ENCODE data around the gene SYT8. TPM values are rescaled to one million over a fixed set of nuclear protein-coding genes. Genes with fewer than 3 reads are reported as not detected.
"Not testable (repeated sequence)": the region's sequence is repeated elsewhere in the genome, so short reads cannot be mapped to it uniquely, and the experiment has no call there.

SYT8 gene
- total RNA-seq, 1 donor from 2014 or later: not detected

DNA sequence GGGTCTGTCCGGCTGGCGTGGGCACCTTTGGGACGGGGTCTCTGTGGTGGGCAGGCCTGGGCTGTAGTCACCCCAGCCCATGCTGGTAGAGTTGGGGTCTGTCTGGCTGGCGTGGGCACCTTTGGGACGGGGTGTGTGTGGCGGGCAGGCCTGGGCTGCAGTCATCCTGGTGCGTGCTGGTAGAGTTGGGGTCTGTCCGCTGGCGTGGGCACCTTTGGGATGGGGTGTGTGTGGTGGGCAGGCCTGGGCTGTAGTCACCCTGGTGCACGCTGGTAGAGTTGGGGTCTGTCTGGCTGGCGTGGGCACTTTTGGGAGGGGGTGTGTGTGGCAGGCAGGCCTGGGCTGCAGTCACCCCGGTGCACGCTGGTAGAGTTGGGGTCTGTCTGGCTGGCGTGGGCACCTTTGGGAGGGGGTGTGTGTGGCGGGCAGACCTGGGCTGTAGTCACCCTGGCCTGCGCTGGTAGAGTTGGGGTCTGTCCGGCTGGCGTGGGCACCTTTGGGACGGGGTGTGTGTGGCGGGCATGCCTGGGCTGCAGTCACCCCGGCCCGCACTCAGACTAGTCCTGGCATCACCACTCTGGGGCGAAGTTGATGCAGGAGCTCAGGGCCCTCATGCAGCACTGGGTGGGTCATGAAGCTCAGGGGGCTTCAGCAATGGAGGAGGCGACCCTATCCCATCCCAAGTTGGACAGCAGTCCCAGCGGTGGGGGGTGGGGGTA lies 37.6 kb downstream of the SYT8 start:
- peaks cover 1% of the 10 kb centered on the region for H3K36me3 Mint-ChIP-seq (ENCODE audit: low read depth)
- peaks cover 2% of the 10 kb centered on the region for H3K27me3 Mint-ChIP-seq (ENCODE audit: insufficient read depth)
- H3K9me3 Mint-ChIP-seq: no peaks in the 10 kb centered on the region
- intact Hi-C loops (cut with micrococcal nuclease): no loop called here
- H3K27ac Mint-ChIP-seq: no peak overlapping the region
- no peak overlapping the region for H3K4me3 Mint-ChIP-seq
- no peak for DNase-seq (ENCODE audit: low spot score)
- H3K4me1 Mint-ChIP-seq (ENCODE audit: low read depth): peaks cover 9% of the 10 kb centered on the region

GRCh38 chr11:1873048-1873812 lies 38.4 kb downstream of the SYT8 start:
- H3K4me1 Mint-ChIP-seq (ENCODE audit: low read depth): peaks cover 9% of the 10 kb centered on the region
- no peak overlapping the region for H3K4me3 Mint-ChIP-seq
- H3K9me3 Mint-ChIP-seq: no peaks in the 10 kb centered on the region
- H3K27ac Mint-ChIP-seq: no peak overlapping the region
- H3K27me3 Mint-ChIP-seq (ENCODE audit: insufficient read depth): peaks cover 2% of the 10 kb centered on the region
- H3K36me3 Mint-ChIP-seq (ENCODE audit: low read depth): peaks cover 1% of the 10 kb centered on the region
- intact Hi-C loops (cut with micrococcal nuclease): no loop called here
- no peak for DNase-seq (ENCODE audit: low spot score)

GRCh38 chr11:1873813-1874150 lies 39.0 kb downstream of the SYT8 start:
- H3K4me3 Mint-ChIP-seq; H3K4me1 Mint-ChIP-seq (ENCODE audit: low read depth); H3K27me3 Mint-ChIP-seq (ENCODE audit: insufficient read depth); H3K27ac Mint-ChIP-seq; intact Hi-C loops (cut with micrococcal nuclease); DNase-seq (ENCODE audit: low spot score); H3K9me3 Mint-ChIP-seq; H3K36me3 Mint-ChIP-seq (ENCODE audit: low read depth): not testable (repeated sequence)

DNA sequence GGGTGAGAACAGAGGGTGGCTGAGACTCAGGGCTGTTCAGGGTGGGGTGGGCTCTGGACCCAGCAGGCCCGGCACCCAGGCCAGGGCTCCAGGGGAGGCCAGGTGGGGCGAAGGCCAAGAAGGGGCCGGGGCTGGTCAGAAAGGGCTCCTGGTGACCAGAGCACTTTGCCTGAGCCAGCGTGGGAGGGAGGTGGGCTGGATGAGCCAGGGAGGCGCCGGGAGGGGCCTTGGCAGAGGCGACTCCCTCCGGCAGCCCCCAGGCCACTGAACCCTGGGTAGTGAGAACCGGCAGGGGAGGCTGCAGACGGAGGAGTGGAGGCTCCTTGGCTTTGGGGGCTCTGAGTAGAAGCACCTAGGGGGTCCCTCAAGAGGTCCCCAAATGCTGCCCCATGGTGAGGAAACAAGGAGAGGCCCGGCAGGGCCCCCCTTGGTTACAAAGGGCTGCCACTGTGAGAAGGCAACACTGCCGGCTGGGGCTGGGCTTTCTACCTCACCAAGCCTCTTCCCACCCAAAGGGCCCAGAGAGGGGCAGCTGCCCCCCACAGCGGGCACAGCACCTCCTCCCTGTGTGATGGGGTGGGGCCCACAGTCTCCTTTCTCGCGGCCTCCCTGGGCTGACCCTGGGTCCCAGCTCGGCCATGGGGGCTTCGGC lies 39.8 kb downstream of the SYT8 start:
- H3K36me3 Mint-ChIP-seq (ENCODE audit: low read depth); DNase-seq (ENCODE audit: low spot score); H3K27me3 Mint-ChIP-seq (ENCODE audit: insufficient read depth); H3K4me1 Mint-ChIP-seq (ENCODE audit: low read depth); H3K4me3 Mint-ChIP-seq; intact Hi-C loops (cut with micrococcal nuclease); H3K9me3 Mint-ChIP-seq; H3K27ac Mint-ChIP-seq: not testable (repeated sequence)

GRCh38 chr11:1875093-1875850 lies 40.5 kb downstream of the SYT8 start:
- Mint-ChIP-seq H3K4me1 (ENCODE audit: low read depth) (peaks cover 9% of the 10 kb centered on the region), H3K27ac (no peak overlapping the region), H3K4me3 (no peak overlapping the region), H3K36me3 (ENCODE audit: low read depth) (peaks cover 1% of the 10 kb centered on the region), H3K9me3 (no peaks in the 10 kb centered on the region), H3K27me3 (ENCODE audit: insufficient read depth) (no peaks in the 10 kb centered on the region)
- intact Hi-C loops (cut with micrococcal nuclease): no loop called here
- no peak for DNase-seq (ENCODE audit: low spot score)

DNA sequence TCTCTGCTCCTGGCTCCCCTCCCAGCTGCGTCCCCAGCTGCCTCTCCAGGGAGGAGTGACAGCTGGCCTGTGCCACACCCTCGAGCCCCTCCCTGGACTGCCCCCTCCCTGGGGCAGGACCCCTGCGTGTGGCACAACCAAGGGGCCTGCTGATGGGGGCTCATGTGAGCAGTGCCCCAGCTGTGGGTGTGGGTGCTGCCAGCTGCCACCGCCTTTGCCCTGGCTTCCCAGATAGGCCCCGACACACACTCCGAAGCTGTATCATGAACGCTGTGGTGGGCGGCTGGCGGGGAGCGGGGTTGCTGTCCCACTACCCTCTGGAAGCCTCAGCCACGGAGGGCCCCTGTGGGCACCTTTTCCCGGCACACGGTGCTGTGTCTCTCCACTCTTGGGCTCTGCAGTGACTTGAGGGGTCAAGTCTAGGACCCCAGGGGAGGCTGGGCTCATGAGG lies 41.1 kb downstream of the SYT8 start:
- H3K27ac Mint-ChIP-seq; intact Hi-C loops (cut with micrococcal nuclease); H3K4me1 Mint-ChIP-seq (ENCODE audit: low read depth); H3K9me3 Mint-ChIP-seq; DNase-seq (ENCODE audit: low spot score); H3K4me3 Mint-ChIP-seq; H3K27me3 Mint-ChIP-seq (ENCODE audit: insufficient read depth); H3K36me3 Mint-ChIP-seq (ENCODE audit: low read depth): not testable (repeated sequence)

DNA sequence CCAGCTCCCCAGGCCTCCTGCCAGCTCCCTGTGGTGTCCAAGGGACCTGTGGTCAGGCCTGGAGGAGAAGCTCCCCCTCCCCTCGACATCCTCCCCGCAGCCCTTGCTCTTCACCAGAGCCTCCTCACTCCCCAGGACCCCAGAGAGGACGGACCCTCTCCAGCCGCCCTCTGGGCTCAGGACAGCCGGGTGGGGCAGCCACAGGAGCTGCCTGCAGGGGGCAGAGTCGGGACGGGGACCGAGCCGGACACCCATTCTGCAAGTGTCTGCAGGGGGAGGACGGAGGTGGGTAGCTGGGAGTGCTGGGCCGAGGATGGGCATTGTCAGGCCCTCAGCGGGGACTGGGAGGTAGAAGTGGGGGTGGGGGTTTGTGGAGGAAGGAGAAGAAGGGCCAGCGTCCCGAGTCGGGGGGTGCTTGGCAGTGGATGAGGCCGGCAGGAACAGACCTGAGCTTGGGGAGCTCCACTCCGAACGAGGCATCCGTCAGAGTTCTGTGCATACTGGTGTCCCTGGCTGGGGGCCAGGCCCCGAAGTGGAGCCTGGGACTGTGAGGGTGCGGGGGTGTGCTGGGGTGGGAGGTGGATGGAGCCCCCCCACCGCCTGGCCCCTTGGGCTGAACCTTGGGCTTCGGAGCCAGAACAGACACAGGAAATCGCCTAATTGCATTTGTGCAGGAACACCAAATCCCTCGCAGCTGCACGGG lies 41.7 kb downstream of the SYT8 start:
- Mint-ChIP-seq H3K27ac (no peak overlapping the region), H3K4me3 (no peak overlapping the region), H3K36me3 (ENCODE audit: low read depth) (peaks cover 2% of the 10 kb centered on the region), H3K27me3 (ENCODE audit: insufficient read depth) (no peaks in the 10 kb centered on the region), H3K9me3 (no peaks in the 10 kb centered on the region), H3K4me1 (ENCODE audit: low read depth) (no peaks in the 10 kb centered on the region)
- intact Hi-C loops (cut with micrococcal nuclease): no loop called here
- DNase-seq (ENCODE audit: low spot score): no peak

DNA sequence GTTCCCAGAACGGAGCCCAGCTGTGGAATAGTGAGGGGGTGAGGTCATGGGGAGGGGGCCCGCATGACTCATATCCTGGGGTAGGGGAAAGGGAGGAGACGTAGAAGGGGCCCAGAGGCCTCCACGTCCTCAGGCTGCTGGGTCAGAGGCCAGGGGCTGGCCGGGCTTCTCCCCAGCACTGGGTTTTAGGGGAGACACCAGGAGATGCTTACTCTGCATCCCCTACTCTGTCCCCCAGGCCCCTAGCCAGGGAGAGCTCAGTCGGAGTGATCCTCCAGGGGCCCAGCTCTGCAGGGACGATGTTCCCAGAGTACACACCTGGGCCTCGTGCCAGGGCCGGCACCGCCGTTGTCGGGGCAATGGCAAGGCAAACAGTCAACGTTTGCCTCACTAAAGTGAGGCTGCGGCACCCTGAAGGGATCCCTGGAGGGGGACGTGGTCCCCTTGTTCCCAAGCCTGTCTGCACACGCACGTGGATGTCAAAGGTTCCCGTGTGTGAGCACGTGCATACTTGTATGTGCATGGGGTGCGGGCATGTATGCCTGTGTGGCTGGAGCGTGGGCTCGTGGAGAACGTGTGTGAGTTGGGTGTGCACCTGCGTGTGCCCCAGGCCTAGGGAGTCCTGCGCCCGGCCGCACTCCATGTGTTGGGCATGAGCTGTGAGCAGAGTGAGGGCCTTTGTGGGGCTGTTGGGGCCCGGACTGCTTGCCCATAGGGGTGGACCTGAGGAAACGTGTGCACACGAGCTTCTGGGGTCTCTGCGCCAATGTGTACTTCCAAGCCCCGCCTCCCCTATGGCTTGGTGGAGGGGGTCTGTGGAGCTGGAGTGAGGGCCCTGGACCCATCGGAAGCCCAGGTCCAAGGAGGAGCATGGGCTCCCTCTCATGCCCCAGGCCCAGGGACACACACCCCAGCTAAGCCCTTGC lies 42.7 kb downstream of the SYT8 start:
- H3K4me1 Mint-ChIP-seq (ENCODE audit: low read depth): no peaks in the 10 kb centered on the region
- intact Hi-C loops (cut with micrococcal nuclease): no loop called here
- no peak for DNase-seq (ENCODE audit: low spot score)
- no peak overlapping the region for H3K4me3 Mint-ChIP-seq
- no peak overlapping the region for H3K27ac Mint-ChIP-seq
- peaks cover 2% of the 10 kb centered on the region for H3K36me3 Mint-ChIP-seq (ENCODE audit: low read depth)
- H3K9me3 Mint-ChIP-seq: no peaks in the 10 kb centered on the region
- no peaks in the 10 kb centered on the region for H3K27me3 Mint-ChIP-seq (ENCODE audit: insufficient read depth)

- H3K36me3 Mint-ChIP-seq (ENCODE audit: low read depth): peaks cover 2% of the 10 kb centered on the region
- intact Hi-C loops (cut with micrococcal nuclease): no loop called here
- no peak overlapping the region for H3K27ac Mint-ChIP-seq
- no peak overlapping the region for H3K4me3 Mint-ChIP-seq
- no peaks in the 10 kb centered on the region for H3K9me3 Mint-ChIP-seq
- H3K27me3 Mint-ChIP-seq (ENCODE audit: insufficient read depth): no peaks in the 10 kb centered on the region
- no peaks in the 10 kb centered on the region for H3K4me1 Mint-ChIP-seq (ENCODE audit: low read depth)
- no peak for DNase-seq (ENCODE audit: low spot score)
Observed at GRCh38 chr11:1878137-1879031, 43.6 kb downstream of the SYT8 start.

DNA sequence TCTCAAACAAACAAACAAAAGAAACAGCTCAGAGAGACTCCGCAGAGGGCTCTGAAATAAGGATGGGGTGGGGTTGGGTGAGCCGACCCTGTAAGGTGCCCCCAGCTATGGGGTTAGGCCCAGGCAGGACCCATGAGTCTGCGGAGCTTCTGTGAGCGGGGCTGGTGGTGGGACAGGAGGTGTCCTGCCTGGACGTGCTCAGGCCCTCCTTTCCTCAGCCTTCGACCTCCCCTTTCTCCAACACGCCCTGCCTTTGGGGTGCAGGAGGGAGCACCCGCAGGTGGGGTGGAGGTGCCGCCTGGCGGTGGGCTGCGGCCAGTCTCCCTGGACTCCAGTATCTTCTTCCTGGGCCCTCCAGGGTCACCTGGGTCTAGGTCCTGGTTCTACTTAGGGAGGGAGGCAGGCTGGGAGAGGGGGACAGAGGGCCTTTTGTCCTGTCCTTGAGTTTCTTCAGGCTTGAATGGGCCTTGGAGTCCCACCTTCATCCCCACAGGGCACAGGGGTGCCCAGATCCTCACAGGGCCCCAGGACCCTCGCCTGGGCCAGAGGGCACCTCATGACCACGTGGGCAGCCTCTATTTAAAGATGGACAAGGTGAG lies 44.7 kb downstream of the SYT8 start:
- H3K4me1 Mint-ChIP-seq (ENCODE audit: low read depth): no peaks in the 10 kb centered on the region
- intact Hi-C loops (cut with micrococcal nuclease): no loop called here

More for the DNA sequence above, 44.7 kb downstream of the SYT8 start:
- Mint-ChIP-seq H3K9me3 (no peaks in the 10 kb centered on the region), H3K36me3 (ENCODE audit: low read depth) (peaks cover 2% of the 10 kb centered on the region), H3K4me3 (no peak overlapping the region), H3K27me3 (ENCODE audit: insufficient read depth) (no peaks in the 10 kb centered on the region), H3K27ac (no peak overlapping the region)
- no peak for DNase-seq (ENCODE audit: low spot score)
